Endothelial cell of umbilical vein (primary cell): Measurements from ENCODE around the gene SEMA4C. TPM values are rescaled to one million over a fixed set of nuclear protein-coding genes. Genes with fewer than 3 reads are reported as not detected.
"Not testable (repeated sequence)": the region's sequence is repeated elsewhere in the genome, so short reads cannot be mapped to it uniquely, and the experiment has no call there.

ENCODE experiments used
- BruUV-seq: library from RNA; stranded (reverse); fragments of 400-500 nt; replicated peaks from 2 replicates; lab custom pipeline; 2021; lab: Mats Ljungman, UMichigan
- CTCF ChIA-PET: fragments of 300-600, 350-600 bp; sonication (Branson Sonifier 250); formaldehyde crosslinking; loops from one replicate; lab custom pipeline; 2021; ENCODE audit warnings: antibody characterized with exemption, inconsistent platforms; lab: Charles Lee
- POLR2A ChIA-PET: fragments of 300-600, 350-600 bp; sonication (Branson Sonifier 250); formaldehyde crosslinking; loops from one replicate; lab custom pipeline; 2021; ENCODE audit warnings: antibody characterized with exemption, inconsistent platforms; lab: Charles Lee
- DNase-seq: peaks from one replicate; pipeline ENCODE4 v3.0.0-alpha.2; 2011; ENCODE audit warnings: low read depth, low spot score
- FAIRE-seq: peaks from 2 replicates; lab custom pipeline; 2011; peaks lifted over from hg19 to GRCh38; lab: Jason Lieb, UNC
- H2AFZ ChIP-seq: 2 replicates; pipeline ENCODE4 v1.6.0; 2012; ENCODE audit warnings: low read depth, low read length, control low read depth, inconsistent platforms
- H3K27ac ChIP-seq: 2 replicates; pipeline ENCODE4 v1.5.1; 2011; ENCODE audit warnings: low read depth, mild to moderate bottlenecking, control low read depth, low read length, moderate library complexity; ENCODE audit not compliant: insufficient read depth
- H3K27me3 ChIP-seq, 2 experiments: 2 replicates each; pipeline versions ENCODE4 v1.6.0 to v1.6.1; 2011; ENCODE audit warnings: low read length in 2 of 2, mixed read lengths in 1 of 2; ENCODE audit not compliant: control insufficient read depth in 2 of 2, insufficient read depth in 2 of 2
- H3K36me3 ChIP-seq, 2 experiments: 2 replicates in 1 of 2; 3 replicates in 1 of 2; pipeline ENCODE4 v1.5.1; 2011; ENCODE audit warnings: low read length in 2 of 2, mild to moderate bottlenecking in 1 of 2, moderate library complexity in 1 of 2; ENCODE audit not compliant: control insufficient read depth in 2 of 2, insufficient read depth in 2 of 2; ENCODE audit errors: extremely low read depth in 1 of 2
- H3K4me1 ChIP-seq: 3 replicates; pipeline ENCODE4 v1.5.1; 2011; ENCODE audit warnings: mild to moderate bottlenecking, low read length; ENCODE audit not compliant: control insufficient read depth, insufficient read depth; ENCODE audit errors: extremely low read depth
- H3K4me2 ChIP-seq: 2 replicates; pipeline ENCODE4 v1.6.1; 2011; ENCODE audit warnings: low read length, control low read depth, mixed read lengths; ENCODE audit not compliant: insufficient read depth
- H3K4me3 ChIP-seq, 3 experiments: fragments of 200-600 bp in 1 of 3; sonication (generic), shearing (Covaris generic) in 1 of 3; replicated peaks in 1 of 3; 2 replicates each; pipeline ENCODE4 v1.5.1; 2011 to 2016; ENCODE audit warnings: control low read depth in 3 of 3, low read length in 3 of 3, mild to moderate bottlenecking in 2 of 3, inconsistent platforms in 1 of 3, low read depth in 1 of 3, moderate library complexity in 1 of 3; ENCODE audit not compliant: insufficient read depth in 1 of 3
- H3K79me2 ChIP-seq: 2 replicates; pipeline ENCODE4 v1.6.0; 2012; ENCODE audit warnings: low read length, inconsistent platforms; ENCODE audit not compliant: control insufficient read depth, insufficient read depth
- H3K9ac ChIP-seq: replicated peaks from 2 replicates; pipeline ENCODE3; 2011; ENCODE audit warnings: low read length, control low read depth; ENCODE audit not compliant: insufficient read depth; ENCODE audit errors: extremely low read depth
- H3K9me1 ChIP-seq: replicated peaks from 3 replicates; pipeline ENCODE4 v1.6.0; 2011; ENCODE audit warnings: mild to moderate bottlenecking, low read length; ENCODE audit not compliant: control insufficient read depth, insufficient read depth; ENCODE audit errors: extremely low read depth
- H3K9me3 ChIP-seq: replicated peaks from 2 replicates; pipeline ENCODE4 v1.5.1; 2012; ENCODE audit warnings: low read length, inconsistent platforms; ENCODE audit not compliant: control insufficient read depth, insufficient read depth
- H4K20me1 ChIP-seq: replicated peaks from 2 replicates; pipeline ENCODE3; 2011; ENCODE audit warnings: mild to moderate bottlenecking, low read length; ENCODE audit not compliant: control insufficient read depth, insufficient read depth; ENCODE audit errors: extremely low read depth
- GATA2 ChIP-seq: IDR thresholded peaks from 2 replicates; pipeline ENCODE4 v1.7.0; 2011; ENCODE audit warnings: low read depth, mild to moderate bottlenecking, moderate library complexity, mixed read lengths, low read length; ENCODE audit not compliant: insufficient read length, insufficient read depth
- dilution Hi-C: fragments of 300-500 bp; cut with MboI; formaldehyde crosslinking; loops from one replicate; pipeline ENCODE4 v1.15.0; 2019; ENCODE audit warnings: low sequenced_read_pairs; ENCODE audit not compliant: extremely low pct_ligation_motif_present
- intact Hi-C: fragments of 100-400 bp; cut with micrococcal nuclease; formaldehyde crosslinking; loops from one replicate; pipeline ENCODE4 v1.10.0; 2022
- polyA plus RNA-seq, 4 experiments: library from polyadenylated mRNA; depleted of rRNA in 3 of 4; stranded (reverse) in 3 of 4; unstranded in 1 of 4; fragments of >200 nt; gene quantifications; 2 replicates each; pipeline versions ENCODE4 v1.2.1 to v1.2.3, GENCODE V29; 2011 to 2012; ENCODE audit warnings: missing spikeins in 1 of 4
- total RNA-seq: library from RNA; stranded (reverse); gene quantifications from 2 replicates; pipeline ENCODE4 v1.2.3, GENCODE V29; 2021

Gene SEMA4C
- total and polyA plus RNA-seq, 2 donors (not counting 3 experiments of a cell fraction or from before 2014, with no cell fraction given) = 16.4 to 17.3 TPM

- H3K27ac ChIP-seq = no peak overlapping the region
- no peaks in the 10 kb centered on the region for H3K79me2 ChIP-seq
- H3K36me3 ChIP-seq = no peaks in the 10 kb centered on the region
- H3K4me2 ChIP-seq = no peak overlapping the region
- no peaks in the 10 kb centered on the region for H3K9me3 ChIP-seq
- H2AFZ ChIP-seq = no peak overlapping the region
- no peak for TF ChIP-seq GATA2
- no peaks in the 10 kb centered on the region for H3K9me1 ChIP-seq
- H3K27me3 ChIP-seq = no peaks in the 10 kb centered on the region
- H3K4me3 ChIP-seq = no peak overlapping the region
- ChIA-PET POLR2A (no interaction called here), CTCF (interaction anchor here (0.8 to 2.6 kb wide), 3 partner anchors 15 to 41 kb away, joined by 3 to 15 read pairs (median 3); partner anchors contain the start of gene ANKRD39)
- no peak overlapping the region for H3K9ac ChIP-seq
- no peak for FAIRE-seq
- no peak for DNase-seq
- dilution Hi-C loops = no loop called here
- BruUV-seq = no TSS peak
- H4K20me1 ChIP-seq = no peaks in the 10 kb centered on the region
- no peaks in the 10 kb centered on the region for H3K4me1 ChIP-seq
- intact Hi-C loops = no loop called here
Observed at GRCh38 chr2:96890252-96890651, 20.4 kb upstream of the SEMA4C start.

DNA sequence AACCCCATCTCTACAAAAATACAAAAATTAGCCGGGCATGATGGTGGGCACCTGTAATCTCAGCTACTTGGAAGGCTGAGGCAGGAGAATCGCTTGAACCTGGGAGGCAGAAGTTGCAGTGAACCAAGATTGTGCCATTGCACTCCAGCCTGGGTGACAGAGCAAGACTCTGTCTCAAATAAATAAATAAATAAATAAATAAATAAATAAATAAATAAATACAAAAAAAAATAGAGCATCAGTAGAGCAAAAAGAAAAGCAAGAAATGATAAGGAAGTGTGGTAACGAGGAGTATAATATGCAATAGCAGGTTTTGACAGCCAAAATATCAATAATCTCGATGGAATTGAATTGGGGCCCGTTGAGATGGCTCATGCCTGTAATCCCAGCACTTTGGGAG lies 19.6 kb upstream of the SEMA4C start:
- FAIRE-seq, dilution Hi-C loops: not testable (repeated sequence)

More for the DNA sequence above, 19.6 kb upstream of the SEMA4C start:
- H3K9me3 ChIP-seq, H3K79me2 ChIP-seq, H3K27ac ChIP-seq, BruUV-seq, H3K4me1 ChIP-seq, H3K4me2 ChIP-seq, H3K9me1 ChIP-seq, H3K36me3 ChIP-seq, DNase-seq, H3K4me3 ChIP-seq, H4K20me1 ChIP-seq, H3K9ac ChIP-seq, intact Hi-C loops, POLR2A ChIA-PET, H3K27me3 ChIP-seq, CTCF ChIA-PET, H2AFZ ChIP-seq: not testable (repeated sequence)
